WERI-Rb-1 (cell line): ENCODE results near the gene MESP1.
"Not testable (repeated sequence)": the region's sequence is repeated elsewhere in the genome, so short reads cannot be mapped to it uniquely, and the experiment has no call there.

Source experiments
- DNase-seq: peaks from one replicate; pipeline ENCODE4 v3.0.0-alpha.2; 2020
- H3K27ac ChIP-seq: fragments of 250-450 bp; sonication (Bioruptor Pico); 2 replicates; pipeline ENCODE4 v1.5.1; 2020; ENCODE audit warnings: mild to moderate bottlenecking, moderate library complexity
- H3K27me3 ChIP-seq: fragments of 250-450 bp; sonication (Bioruptor Pico); 2 replicates; pipeline ENCODE4 v1.5.1; 2021; ENCODE audit warnings: mild to moderate bottlenecking, low read depth, moderate library complexity; ENCODE audit not compliant: insufficient read depth, severe bottlenecking
- H3K36me3 ChIP-seq: fragments of 250-450 bp; sonication (Bioruptor Pico); 2 replicates; pipeline ENCODE4 v1.5.1; 2020; ENCODE audit warnings: mild to moderate bottlenecking, moderate library complexity
- H3K4me3 ChIP-seq: 2 replicates; pipeline ENCODE4 v1.5.1; 2011; ENCODE audit warnings: low read depth, mild to moderate bottlenecking, control low read depth, low read length
- H3K9me3 ChIP-seq: fragments of 250-450 bp; sonication (Bioruptor Pico); 2 replicates; pipeline ENCODE4 v1.5.1; 2021; ENCODE audit warnings: mild to moderate bottlenecking, moderate library complexity; ENCODE audit not compliant: severe bottlenecking
- TF ChIP-seq, protein P1 (sequence below): IDR thresholded peaks from 2 replicates; pipeline ENCODE4 v1.5.1; 2011; ENCODE audit warnings: low read depth, mild to moderate bottlenecking, control low read depth, inconsistent platforms, low read length

Gene MESP1

DNA sequence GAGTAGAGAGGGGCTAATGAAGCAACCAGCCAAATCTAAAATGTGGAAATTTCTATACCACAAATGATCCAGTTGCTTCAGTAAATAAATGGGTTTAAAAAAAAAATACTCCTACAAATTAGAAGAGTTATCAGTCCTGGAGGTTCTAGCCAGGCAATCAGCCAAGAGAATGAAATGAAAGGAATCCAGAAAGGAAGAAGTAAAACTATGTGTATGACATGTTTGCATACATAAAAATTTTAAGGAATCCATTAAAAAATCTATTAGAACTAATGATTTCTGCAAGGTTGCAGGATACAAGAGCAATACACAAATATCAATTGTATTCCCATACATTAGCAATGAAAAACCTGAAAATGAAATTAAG, 34.7 kb upstream of the MESP1 start:
- no peaks in the 10 kb centered on the region for H3K36me3 ChIP-seq
- DNase-seq = no peak
- no peak overlapping the region for H3K4me3 ChIP-seq
- H3K27ac ChIP-seq = no peak overlapping the region
- H3K27me3 ChIP-seq = no peaks in the 10 kb centered on the region
- TF ChIP-seq, protein P1, sequence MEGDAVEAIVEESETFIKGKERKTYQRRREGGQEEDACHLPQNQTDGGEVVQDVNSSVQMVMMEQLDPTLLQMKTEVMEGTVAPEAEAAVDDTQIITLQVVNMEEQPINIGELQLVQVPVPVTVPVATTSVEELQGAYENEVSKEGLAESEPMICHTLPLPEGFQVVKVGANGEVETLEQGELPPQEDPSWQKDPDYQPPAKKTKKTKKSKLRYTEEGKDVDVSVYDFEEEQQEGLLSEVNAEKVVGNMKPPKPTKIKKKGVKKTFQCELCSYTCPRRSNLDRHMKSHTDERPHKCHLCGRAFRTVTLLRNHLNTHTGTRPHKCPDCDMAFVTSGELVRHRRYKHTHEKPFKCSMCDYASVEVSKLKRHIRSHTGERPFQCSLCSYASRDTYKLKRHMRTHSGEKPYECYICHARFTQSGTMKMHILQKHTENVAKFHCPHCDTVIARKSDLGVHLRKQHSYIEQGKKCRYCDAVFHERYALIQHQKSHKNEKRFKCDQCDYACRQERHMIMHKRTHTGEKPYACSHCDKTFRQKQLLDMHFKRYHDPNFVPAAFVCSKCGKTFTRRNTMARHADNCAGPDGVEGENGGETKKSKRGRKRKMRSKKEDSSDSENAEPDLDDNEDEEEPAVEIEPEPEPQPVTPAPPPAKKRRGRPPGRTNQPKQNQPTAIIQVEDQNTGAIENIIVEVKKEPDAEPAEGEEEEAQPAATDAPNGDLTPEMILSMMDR = no peak
- H3K9me3 ChIP-seq = peaks cover 6% of the 10 kb centered on the region

GRCh38 chr15:89785064-89785773, 34.2 kb upstream of the MESP1 start:
- Histone ChIP-seq H3K36me3 (no peaks in the 10 kb centered on the region), H3K27ac (no peak overlapping the region)

DNA sequence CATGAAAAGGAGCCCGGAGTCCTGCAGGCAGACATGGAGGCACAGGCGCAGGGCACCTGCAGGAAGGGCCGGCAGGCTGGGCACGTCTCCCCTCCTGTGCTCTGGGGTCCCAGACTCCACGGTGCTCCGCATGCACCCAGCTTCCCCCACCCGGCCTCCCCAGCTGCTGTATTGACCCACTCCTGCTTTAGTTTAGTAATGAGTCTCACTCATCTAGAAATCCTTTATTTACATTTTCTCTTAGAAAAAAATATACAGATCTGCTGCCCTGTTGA, 33.6 kb upstream of the MESP1 start:
- no peaks in the 10 kb centered on the region for H3K27me3 ChIP-seq
- peak overlapping the region; percentile 91 for H3K27ac ChIP-seq
- DNase-seq = no peak
- H3K4me3 ChIP-seq = no peak overlapping the region
- H3K9me3 ChIP-seq = peaks cover 6% of the 10 kb centered on the region
- TF ChIP-seq, protein P1 = no peak
- H3K36me3 ChIP-seq = no peaks in the 10 kb centered on the region

More at GRCh38 chr15:89785064-89785773, 34.2 kb upstream of the MESP1 start:
- DNase-seq = no peak
- no peak overlapping the region for H3K4me3 ChIP-seq
- H3K9me3 ChIP-seq = peaks cover 6% of the 10 kb centered on the region
- H3K27me3 ChIP-seq = no peaks in the 10 kb centered on the region
- TF ChIP-seq, protein P1 = no peak

DNA sequence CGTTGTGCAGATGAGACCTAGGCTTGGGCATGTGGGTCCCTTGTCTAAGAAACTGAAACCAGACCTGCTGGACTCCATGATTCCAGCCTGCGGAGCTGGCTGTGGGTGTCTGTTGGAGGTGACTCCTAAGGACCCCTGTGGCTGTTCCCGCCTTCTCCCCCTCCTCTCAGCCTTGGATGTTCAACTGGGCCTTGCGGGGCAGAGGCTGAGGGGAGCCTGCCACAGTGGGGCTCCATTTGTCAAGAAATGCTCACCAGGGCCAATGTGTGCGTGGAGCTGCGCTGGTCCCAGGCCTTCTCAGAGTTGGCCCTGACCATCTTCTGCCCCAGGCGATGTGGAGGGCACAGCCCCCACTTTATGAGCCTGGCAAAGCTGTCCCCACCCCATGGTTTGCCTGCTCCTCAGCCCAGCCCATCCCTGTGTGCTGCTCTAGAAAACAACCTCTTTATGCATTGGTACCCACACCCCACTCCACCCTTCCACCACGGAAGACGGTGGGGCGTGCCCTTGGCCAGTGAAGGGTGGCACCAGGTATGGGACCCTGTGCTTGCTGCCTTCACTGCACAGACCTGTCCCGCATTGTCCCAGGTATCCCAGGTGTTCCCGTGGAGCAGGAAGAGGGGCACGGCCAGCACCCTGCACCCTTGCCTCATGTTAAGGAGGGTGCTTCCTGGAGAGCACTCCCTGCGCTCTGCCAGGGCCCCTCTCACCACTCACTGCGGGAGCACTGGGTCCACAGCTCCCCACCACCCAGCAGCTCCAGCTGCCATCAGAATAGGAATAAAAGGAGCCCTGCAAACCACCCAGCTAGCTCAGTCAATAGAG, 33.0 kb upstream of the MESP1 start:
- Histone ChIP-seq H3K27ac (peak overlapping the region; percentile 91), H3K9me3 (peaks cover 6% of the 10 kb centered on the region), H3K36me3 (no peaks in the 10 kb centered on the region), H3K4me3 (no peak overlapping the region), H3K27me3 (no peaks in the 10 kb centered on the region)
- TF ChIP-seq, protein P1 = 0 out of 2 replicates have a peak, but pooled peaks have one; percentile 4
- peak; percentile 66 for DNase-seq

DNA sequence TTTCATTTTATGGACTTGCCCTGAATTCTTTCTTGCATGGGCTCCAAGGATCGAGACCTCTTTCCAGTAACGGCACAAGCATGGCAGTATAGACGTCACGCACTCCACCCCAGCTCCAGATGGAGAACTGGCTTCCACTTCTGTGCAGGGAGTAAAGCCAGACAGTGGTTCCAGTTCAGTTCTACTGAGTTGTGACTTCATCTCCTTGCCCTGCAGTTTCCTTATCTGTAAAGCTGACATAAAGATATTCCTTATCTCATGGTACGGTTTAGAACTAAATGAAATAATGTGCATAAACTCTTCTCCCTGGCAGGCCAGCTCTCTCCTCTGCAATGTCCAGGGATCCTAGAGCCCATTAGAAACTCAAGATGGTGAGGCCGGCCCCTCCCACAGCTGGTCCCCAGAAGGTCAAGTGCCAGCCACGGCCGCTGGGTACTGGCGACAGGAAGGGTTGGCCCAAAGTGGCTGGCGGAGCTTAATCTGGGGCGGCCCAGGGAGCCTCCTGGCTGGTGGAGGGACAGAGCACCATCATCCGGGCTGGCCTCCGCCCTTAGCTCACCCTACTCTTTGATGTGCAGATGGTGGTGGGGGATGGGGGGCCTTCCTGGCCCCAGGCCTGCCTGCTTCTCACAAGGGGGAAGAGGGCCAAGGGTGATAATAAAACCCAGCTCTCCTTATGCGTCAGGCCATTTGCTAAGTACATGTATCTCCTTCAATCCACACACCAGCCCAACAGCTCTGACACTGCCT, 32.2 kb upstream of the MESP1 start:
- DNase-seq = peak; percentile 97
- Histone ChIP-seq H3K9me3 (peaks cover 6% of the 10 kb centered on the region), H3K27ac (peak overlapping the region; percentile 91), H3K27me3 (no peaks in the 10 kb centered on the region), H3K36me3 (no peaks in the 10 kb centered on the region), H3K4me3 (no peak overlapping the region)
- TF ChIP-seq, protein P1 = no peak

- not testable (repeated sequence) for H3K27me3 ChIP-seq, H3K36me3 ChIP-seq, H3K9me3 ChIP-seq, DNase-seq, H3K4me3 ChIP-seq
- H3K27ac ChIP-seq = peak overlapping the region; percentile 91
Measured at GRCh38 chr15:89782619-89782950, 31.5 kb upstream of the MESP1 start.
